Neural progenitor cell (in vitro differentiated cells): ENCODE measurements around the gene INCENP. TPM values are rescaled to one million over a fixed set of nuclear protein-coding genes. Genes with fewer than 3 reads are reported as not detected.

Experiments
- DNase-seq: peaks from one replicate; pipeline ENCODE4 v3.0.0-alpha.2; 2016; ENCODE audit warnings: low spot score
- H2AFZ ChIP-seq: fragments of 200-600 bp; sonication (generic); replicated peaks from 2 replicates; pipeline ENCODE4 v1.6.1; 2016; ENCODE audit warnings: antibody characterized with exemption
- H3F3A ChIP-seq: fragments of 200-600 bp; sonication (generic); 2 replicates; pipeline ENCODE4 v1.6.1; 2016; ENCODE audit warnings: antibody characterized with exemption, low read depth
- H3K27ac ChIP-seq: fragments of 200-600 bp; sonication (generic); 2 replicates; pipeline ENCODE4 v1.5.1; 2016; ENCODE audit warnings: mild to moderate bottlenecking
- H3K27me3 ChIP-seq: fragments of 200-600 bp; sonication (generic); 2 replicates; pipeline ENCODE4 v1.6.1; 2016; ENCODE audit warnings: mild to moderate bottlenecking, moderate library complexity
- H3K36me3 ChIP-seq: fragments of 200-600 bp; sonication (generic); 2 replicates; pipeline ENCODE4 v1.5.1; 2016
- H3K4me1 ChIP-seq: fragments of 200-600 bp; sonication (generic); 2 replicates; pipeline ENCODE4 v1.6.1; 2016; ENCODE audit warnings: mixed run types
- H3K4me2 ChIP-seq: fragments of 200-600 bp; sonication (generic); 2 replicates; pipeline ENCODE4 v1.6.1; 2016
- H3K4me3 ChIP-seq: fragments of 200-600 bp; sonication (generic); 2 replicates; pipeline ENCODE4 v1.5.1; 2016
- H3K79me2 ChIP-seq: fragments of 200-600 bp; sonication (generic); 2 replicates; pipeline ENCODE4 v1.6.1; 2016; ENCODE audit warnings: low read depth
- H3K9ac ChIP-seq: fragments of 200-600 bp; sonication (generic); 2 replicates; pipeline ENCODE4 v1.6.1; 2016
- H3K9me3 ChIP-seq: fragments of 200-600 bp; sonication (generic); 2 replicates; pipeline ENCODE4 v1.5.1; 2016; ENCODE audit warnings: low read depth
- H4K20me1 ChIP-seq: fragments of 200-600 bp; sonication (generic); 2 replicates; pipeline ENCODE4 v1.6.1; 2016; ENCODE audit warnings: low read depth
- H3K27ac Mint-ChIP-seq: 3 replicates; pipeline ENCODE4 v1.8.0; 2021; ENCODE audit warnings: mixed read lengths
- H3K27me3 Mint-ChIP-seq: 2 replicates; pipeline ENCODE4 v1.8.0; 2022; ENCODE audit warnings: low read depth, mild to moderate bottlenecking, inconsistent platforms, moderate library complexity, mixed read lengths; ENCODE audit not compliant: insufficient read depth
- H3K36me3 Mint-ChIP-seq: 3 replicates; pipeline ENCODE4 v1.8.0; 2021; ENCODE audit warnings: mixed read lengths
- H3K4me1 Mint-ChIP-seq: 3 replicates; pipeline ENCODE4 v1.8.0; 2021; ENCODE audit warnings: mixed read lengths
- H3K4me3 Mint-ChIP-seq: 3 replicates; pipeline ENCODE4 v1.8.0; 2021; ENCODE audit warnings: mild to moderate bottlenecking, moderate library complexity, mixed read lengths
- H3K9me3 Mint-ChIP-seq: 3 replicates; pipeline ENCODE4 v1.8.0; 2020; ENCODE audit warnings: mixed read lengths
- EZH2 ChIP-seq: fragments of 200-600 bp; sonication (generic); IDR thresholded peaks from 2 replicates; pipeline ENCODE4 v1.6.1; 2017; ENCODE audit warnings: antibody characterized with exemption, mild to moderate bottlenecking, moderate library complexity
- EZH2phosphoT487 ChIP-seq: fragments of 200-600 bp; sonication (generic); IDR thresholded peaks from 2 replicates; pipeline ENCODE4 v1.6.1; 2017; ENCODE audit warnings: antibody characterized with exemption
- total RNA-seq: library from RNA; depleted of rRNA; stranded (reverse); fragments of >200 nt; gene quantifications from 2 replicates; pipeline ENCODE4 v1.2.3, GENCODE V29; 2015; ENCODE audit warnings: low replicate concordance
- TF ChIP-seq, protein P1 (sequence below): fragments of 200-600 bp; sonication (generic); IDR thresholded peaks from 2 replicates; pipeline ENCODE4 v1.5.1; 2017; ENCODE audit warnings: antibody characterized with exemption, mild to moderate bottlenecking

Gene INCENP
- total RNA-seq, 1 donor from 2014 or later, result 73.9 TPM

DNA sequence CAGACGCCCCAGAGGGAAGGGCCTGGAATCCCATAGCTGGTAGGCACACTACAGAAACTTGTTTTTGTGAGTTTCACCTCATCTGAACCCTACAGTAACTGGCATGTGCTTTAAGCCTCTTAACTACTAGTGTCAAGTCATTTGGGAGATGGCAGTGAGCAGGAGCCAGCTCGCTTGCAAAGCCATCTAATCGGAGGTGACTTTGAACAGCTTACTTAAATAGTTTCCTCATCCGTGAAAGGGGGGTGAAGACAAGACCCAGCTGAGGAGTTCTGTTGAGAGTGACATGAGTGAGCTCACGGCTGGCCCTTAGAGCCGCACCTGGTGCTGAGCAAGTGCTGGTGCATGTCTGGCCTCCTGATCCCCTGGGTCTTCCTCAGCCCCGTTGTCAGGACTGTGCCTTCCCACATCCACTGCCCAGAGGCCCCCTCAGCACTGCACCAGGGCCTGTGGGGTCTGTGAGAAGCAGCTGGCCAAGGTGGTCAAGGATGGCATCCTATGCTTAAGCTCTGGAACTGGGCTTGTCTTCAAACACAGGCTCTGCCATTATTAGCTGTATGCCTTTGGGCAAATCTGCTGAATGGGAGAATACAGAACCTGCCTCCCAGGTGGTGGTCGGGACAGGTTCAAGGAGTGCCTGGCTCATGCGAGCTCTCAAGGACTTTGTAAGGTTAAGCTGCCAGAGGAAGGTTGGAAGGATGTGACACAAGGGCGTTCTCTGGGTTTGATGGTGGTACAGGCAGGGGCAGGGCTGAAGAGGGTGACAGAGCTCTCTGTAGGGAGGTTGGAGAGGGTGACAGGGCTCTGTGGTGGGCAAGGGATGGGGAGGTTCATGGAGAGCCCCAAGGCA, 27.3 kb downstream of the INCENP start:
- no peaks in the 10 kb centered on the region for H3K79me2 ChIP-seq
- H3K27me3 ChIP-seq, result no peaks in the 10 kb centered on the region
- H3K36me3 ChIP-seq, result no peaks in the 10 kb centered on the region
- no peaks in the 10 kb centered on the region for H3K9me3 ChIP-seq
- no peaks in the 10 kb centered on the region for H3K4me1 ChIP-seq
- H3K27ac ChIP-seq, result no peak overlapping the region
- Mint-ChIP-seq H3K27ac (no peak overlapping the region), H3K4me3 (no peak overlapping the region), H3K27me3 (no peaks in the 10 kb centered on the region), H3K36me3 (peaks cover 25% of the 10 kb centered on the region), H3K9me3 (no peaks in the 10 kb centered on the region), H3K4me1 (no peaks in the 10 kb centered on the region)
- H3F3A ChIP-seq, result peaks cover 7% of the 10 kb centered on the region
- H2AFZ ChIP-seq, result no peak overlapping the region
- TF ChIP-seq EZH2phosphoT487, result no peak
- no peak for TF ChIP-seq EZH2
- TF ChIP-seq, protein P1, sequence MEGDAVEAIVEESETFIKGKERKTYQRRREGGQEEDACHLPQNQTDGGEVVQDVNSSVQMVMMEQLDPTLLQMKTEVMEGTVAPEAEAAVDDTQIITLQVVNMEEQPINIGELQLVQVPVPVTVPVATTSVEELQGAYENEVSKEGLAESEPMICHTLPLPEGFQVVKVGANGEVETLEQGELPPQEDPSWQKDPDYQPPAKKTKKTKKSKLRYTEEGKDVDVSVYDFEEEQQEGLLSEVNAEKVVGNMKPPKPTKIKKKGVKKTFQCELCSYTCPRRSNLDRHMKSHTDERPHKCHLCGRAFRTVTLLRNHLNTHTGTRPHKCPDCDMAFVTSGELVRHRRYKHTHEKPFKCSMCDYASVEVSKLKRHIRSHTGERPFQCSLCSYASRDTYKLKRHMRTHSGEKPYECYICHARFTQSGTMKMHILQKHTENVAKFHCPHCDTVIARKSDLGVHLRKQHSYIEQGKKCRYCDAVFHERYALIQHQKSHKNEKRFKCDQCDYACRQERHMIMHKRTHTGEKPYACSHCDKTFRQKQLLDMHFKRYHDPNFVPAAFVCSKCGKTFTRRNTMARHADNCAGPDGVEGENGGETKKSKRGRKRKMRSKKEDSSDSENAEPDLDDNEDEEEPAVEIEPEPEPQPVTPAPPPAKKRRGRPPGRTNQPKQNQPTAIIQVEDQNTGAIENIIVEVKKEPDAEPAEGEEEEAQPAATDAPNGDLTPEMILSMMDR, result no peak
- H3K4me3 ChIP-seq, result no peak overlapping the region
- H4K20me1 ChIP-seq, result no peaks in the 10 kb centered on the region
- no peak overlapping the region for H3K4me2 ChIP-seq
- no peak for DNase-seq
- H3K9ac ChIP-seq, result no peak overlapping the region

DNA sequence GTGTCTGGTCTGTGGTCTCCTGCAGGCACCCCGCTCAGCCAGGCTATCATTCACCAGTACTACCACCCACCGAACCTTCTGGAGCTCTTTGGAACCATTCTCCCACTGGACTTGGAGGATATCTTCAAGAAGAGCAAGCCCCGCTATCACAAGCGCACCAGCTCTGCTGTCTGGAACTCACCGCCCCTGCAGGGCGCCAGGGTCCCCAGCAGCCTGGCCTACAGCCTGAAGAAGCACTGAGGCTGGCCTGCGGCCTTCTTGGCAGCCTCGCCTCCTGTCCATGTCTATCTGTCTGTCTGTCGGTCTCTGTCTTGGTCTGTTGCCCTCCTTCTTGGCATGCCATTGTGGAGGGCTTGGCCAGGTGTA, 27.9 kb downstream of the INCENP start:
- Histone ChIP-seq H4K20me1 (no peaks in the 10 kb centered on the region), H3K27me3 (no peaks in the 10 kb centered on the region), H3K4me1 (no peaks in the 10 kb centered on the region), H3K4me2 (no peak overlapping the region), H2AFZ (no peak overlapping the region), H3K36me3 (no peaks in the 10 kb centered on the region), H3F3A (peaks cover 7% of the 10 kb centered on the region), H3K79me2 (no peaks in the 10 kb centered on the region), H3K9ac (no peak overlapping the region), H3K27ac (no peak overlapping the region), H3K9me3 (no peaks in the 10 kb centered on the region), H3K4me3 (no peak overlapping the region)
- Mint-ChIP-seq H3K4me1 (no peaks in the 10 kb centered on the region), H3K27ac (no peak overlapping the region), H3K27me3 (no peaks in the 10 kb centered on the region), H3K9me3 (no peaks in the 10 kb centered on the region), H3K36me3 (peaks cover 20% of the 10 kb centered on the region), H3K4me3 (no peak overlapping the region)
- DNase-seq, result no peak
- TF ChIP-seq EZH2phosphoT487 (no peak), EZH2 (no peak)
- TF ChIP-seq, protein P1, result no peak

DNA sequence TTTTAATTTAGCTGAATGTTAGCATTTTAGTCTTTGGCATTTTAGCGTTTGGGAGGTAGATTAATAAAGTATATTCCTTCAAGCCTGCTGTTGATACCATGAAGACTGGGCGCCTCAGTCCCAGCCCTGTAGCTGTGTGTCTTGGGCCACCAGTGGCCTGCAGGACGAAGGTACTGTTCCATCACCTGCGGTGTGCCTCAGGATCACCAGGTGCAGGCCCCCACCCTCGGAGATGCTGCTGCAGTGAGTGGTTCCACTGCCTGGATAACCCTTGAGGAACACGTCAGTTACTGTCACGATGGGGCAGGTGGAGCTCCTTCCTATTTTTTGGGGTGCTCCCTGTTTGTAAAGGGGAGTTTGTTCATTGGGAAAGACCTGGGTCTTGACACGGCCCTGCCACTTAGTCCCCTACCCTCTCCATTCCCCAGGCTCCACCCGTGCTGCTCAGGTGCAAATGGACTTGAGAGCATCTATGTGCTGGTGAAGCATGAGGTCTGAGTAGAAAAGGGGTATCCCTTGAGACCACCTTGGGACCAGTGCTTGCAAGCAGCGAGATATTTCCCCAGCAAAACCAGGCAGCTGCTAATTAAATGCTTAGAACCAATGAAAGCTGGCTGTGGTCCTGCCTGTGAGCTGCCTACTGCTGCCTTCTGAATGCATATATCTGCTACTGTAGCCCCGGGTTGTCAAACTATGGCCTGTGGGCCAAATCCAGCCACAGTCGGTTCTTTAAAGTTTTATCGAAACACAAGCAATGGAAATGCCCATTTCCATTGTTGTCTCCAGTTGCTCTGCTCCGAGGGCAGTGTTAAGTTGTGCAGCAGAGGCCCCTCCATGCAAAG, 28.7 kb downstream of the INCENP start:
- Mint-ChIP-seq H3K4me1 (no peaks in the 10 kb centered on the region), H3K27ac (no peak overlapping the region), H3K27me3 (no peaks in the 10 kb centered on the region), H3K4me3 (no peak overlapping the region), H3K36me3 (peaks cover 15% of the 10 kb centered on the region), H3K9me3 (no peaks in the 10 kb centered on the region)
- Histone ChIP-seq H3K27ac (no peak overlapping the region), H3K79me2 (no peaks in the 10 kb centered on the region), H3K9ac (no peak overlapping the region), H3K27me3 (no peaks in the 10 kb centered on the region), H3K36me3 (no peaks in the 10 kb centered on the region), H4K20me1 (no peaks in the 10 kb centered on the region), H3K4me1 (no peaks in the 10 kb centered on the region), H2AFZ (no peak overlapping the region), H3K4me3 (no peak overlapping the region), H3F3A (peaks cover 7% of the 10 kb centered on the region), H3K4me2 (no peak overlapping the region), H3K9me3 (no peaks in the 10 kb centered on the region)
- no peak for TF ChIP-seq EZH2
- TF ChIP-seq EZH2phosphoT487, result no peak
- TF ChIP-seq, protein P1, result no peak
- no peak for DNase-seq
